Muscle layer of duodenum (tissue), 2 donors: ENCODE data around the gene FAM240B.

ENCODE experiments used
- H3K27ac ChIP-seq: one replicate; pipeline ENCODE4 v1.7.0; 2013; ENCODE audit warnings: mild to moderate bottlenecking, low read length
- H3K27me3 ChIP-seq: one replicate; pipeline ENCODE4 v1.7.0; 2013; ENCODE audit warnings: low read depth, mild to moderate bottlenecking, control low read depth, low read length
- H3K36me3 ChIP-seq, 2 donors: one replicate each; pipeline ENCODE4 v1.7.0; 2013; ENCODE audit warnings: low read length in 2 of 2, control low read depth in 1 of 2, mild to moderate bottlenecking in 1 of 2; ENCODE audit not compliant: insufficient read depth in 2 of 2, control insufficient read depth in 1 of 2
- H3K4me1 ChIP-seq, 2 donors: one replicate each; pipeline ENCODE4 v1.7.0; 2013; ENCODE audit warnings: low read length in 2 of 2, mild to moderate bottlenecking in 2 of 2, control low read depth in 1 of 2, moderate library complexity in 1 of 2; ENCODE audit not compliant: insufficient read depth in 2 of 2, control insufficient read depth in 1 of 2
- H3K4me3 ChIP-seq, 2 donors: one replicate each; pipeline ENCODE4 v1.7.0; 2013; ENCODE audit warnings: low read length in 2 of 2, low read depth in 1 of 2, mild to moderate bottlenecking in 1 of 2
- H3K9me3 ChIP-seq, 2 donors: one replicate each; pipeline ENCODE4 v1.7.0; 2013; ENCODE audit warnings: low read length in 2 of 2, control low read depth in 1 of 2, mild to moderate bottlenecking in 1 of 2; ENCODE audit not compliant: control insufficient read depth in 1 of 2
- donor health status: healthy.

The FAM240B gene

GRCh38 chr9:38699337-38699736, 20.6 kb downstream of the FAM240B start:
- H3K27ac ChIP-seq = no peak overlapping the region
- no peaks in the 10 kb centered on the region for H3K36me3 ChIP-seq
- no peaks in the 10 kb centered on the region for H3K27me3 ChIP-seq
- H3K4me3 ChIP-seq = no peak overlapping the region
- no peaks in the 10 kb centered on the region for H3K9me3 ChIP-seq
- no peaks in the 10 kb centered on the region for H3K4me1 ChIP-seq

DNA sequence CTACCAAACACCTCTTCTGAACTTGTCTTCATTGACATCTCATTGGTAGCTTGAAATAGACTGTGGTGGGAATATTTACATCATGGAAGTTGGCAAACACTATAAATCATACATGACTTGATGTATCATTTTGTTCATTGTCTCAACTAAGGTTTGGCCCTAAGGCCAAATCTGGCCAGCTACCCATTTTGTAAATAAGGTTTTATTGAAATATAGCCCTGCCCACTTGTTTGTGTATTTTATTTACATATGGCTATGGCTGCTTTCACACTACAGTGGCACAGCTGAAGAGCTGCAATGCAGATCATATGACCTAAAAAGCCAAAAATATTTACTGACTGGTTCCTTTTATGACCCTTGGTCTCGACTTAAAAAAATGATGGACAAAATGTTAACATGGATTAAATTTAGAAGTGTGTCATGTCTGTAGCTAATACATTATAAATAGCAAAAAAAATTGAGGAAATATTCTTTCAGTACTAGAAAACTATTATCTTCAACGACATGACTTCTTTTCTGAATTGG, 22.1 kb downstream of the FAM240B start:
- H3K27me3 ChIP-seq = no peaks in the 10 kb centered on the region
- no peaks in the 10 kb centered on the region for H3K36me3 ChIP-seq
- H3K27ac ChIP-seq = no peak overlapping the region
- no peak overlapping the region for H3K4me3 ChIP-seq
- no peaks in the 10 kb centered on the region for H3K9me3 ChIP-seq
- H3K4me1 ChIP-seq = no peaks in the 10 kb centered on the region

- H3K27me3 ChIP-seq = no peaks in the 10 kb centered on the region
- H3K4me3 ChIP-seq = no peak overlapping the region
- no peaks in the 10 kb centered on the region for H3K9me3 ChIP-seq
- H3K4me1 ChIP-seq = no peaks in the 10 kb centered on the region
- no peak overlapping the region for H3K27ac ChIP-seq
- H3K36me3 ChIP-seq = no peaks in the 10 kb centered on the region
Measured at GRCh38 chr9:38696999-38697398, 22.9 kb downstream of the FAM240B start.

DNA sequence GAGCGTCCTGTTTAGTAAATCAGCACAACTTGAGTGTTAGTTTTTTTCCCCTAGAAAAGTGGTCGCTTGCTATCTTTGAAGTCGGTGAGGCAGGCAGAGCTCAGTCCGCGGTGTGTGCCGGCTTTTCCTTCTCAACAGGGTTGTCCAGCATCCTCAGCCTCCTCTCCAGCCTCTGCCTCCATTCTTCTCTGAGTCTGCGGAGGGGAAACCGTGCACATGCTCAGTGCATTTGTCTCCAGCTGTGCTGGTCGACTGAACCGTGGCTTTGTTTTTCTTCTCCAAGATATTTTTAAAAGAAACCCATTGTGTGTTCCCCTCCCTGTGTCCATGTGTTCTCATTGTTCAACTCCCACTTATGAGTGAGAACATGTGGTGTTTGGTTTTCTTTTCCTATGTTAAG, 25.3 kb downstream of the FAM240B start:
- no peak overlapping the region for H3K27ac ChIP-seq
- H3K27me3 ChIP-seq = no peaks in the 10 kb centered on the region
- no peaks in the 10 kb centered on the region for H3K4me1 ChIP-seq
- no peaks in the 10 kb centered on the region for H3K36me3 ChIP-seq
- H3K4me3 ChIP-seq = no peak overlapping the region
- H3K9me3 ChIP-seq = no peaks in the 10 kb centered on the region

DNA sequence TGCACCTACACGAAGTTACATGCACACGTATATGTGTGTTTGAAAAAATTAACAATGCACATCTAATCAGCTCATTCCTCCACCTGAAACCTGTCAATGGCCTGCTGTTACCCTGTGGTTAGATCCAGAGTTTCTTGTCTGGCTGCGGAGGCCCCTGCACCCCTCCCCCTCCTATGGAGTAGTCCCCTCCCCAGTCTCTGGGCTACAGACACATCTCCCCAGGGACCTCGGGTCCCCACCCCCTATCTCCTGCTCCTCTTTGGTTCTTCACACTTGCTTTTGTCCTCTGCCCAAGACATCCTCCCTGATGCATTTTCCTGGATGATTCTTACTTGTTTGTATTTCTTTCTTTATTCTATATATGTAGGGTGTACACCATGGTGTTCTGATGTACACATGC, 27.2 kb downstream of the FAM240B start:
- H3K27ac ChIP-seq = no peak overlapping the region
- no peaks in the 10 kb centered on the region for H3K36me3 ChIP-seq
- no peaks in the 10 kb centered on the region for H3K4me1 ChIP-seq
- H3K4me3 ChIP-seq = no peak overlapping the region
- no peaks in the 10 kb centered on the region for H3K27me3 ChIP-seq
- no peaks in the 10 kb centered on the region for H3K9me3 ChIP-seq

GRCh38 chr9:38690574-38690973, 29.4 kb downstream of the FAM240B start:
- no peak overlapping the region for H3K27ac ChIP-seq
- H3K27me3 ChIP-seq = no peaks in the 10 kb centered on the region
- H3K4me3 ChIP-seq = no peak overlapping the region
- H3K9me3 ChIP-seq = no peaks in the 10 kb centered on the region
- no peaks in the 10 kb centered on the region for H3K36me3 ChIP-seq
- peaks cover 0 to 5% of the 10 kb centered on the region in 2 donors for H3K4me1 ChIP-seq

DNA sequence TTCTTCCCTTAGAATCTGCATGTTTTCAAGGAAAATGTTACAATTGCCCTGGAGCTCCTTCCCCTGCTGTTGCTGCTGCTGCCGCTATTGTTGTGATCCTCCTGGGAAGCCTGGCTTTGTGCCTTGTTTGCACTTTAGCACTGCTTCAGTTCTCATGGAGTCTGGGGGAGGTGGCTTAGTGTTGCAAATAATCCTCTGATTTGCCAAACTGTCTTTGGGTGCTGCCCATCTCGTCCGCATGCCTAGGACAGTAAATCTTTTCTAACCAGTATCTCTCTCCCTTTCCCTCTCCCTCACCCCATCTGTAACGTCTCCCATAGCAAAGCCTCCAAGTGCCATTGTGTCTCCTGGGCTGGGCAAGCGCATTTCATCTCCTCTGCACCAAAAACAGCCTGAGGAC, 30.3 kb downstream of the FAM240B start:
- Histone ChIP-seq H3K4me3 (no peak overlapping the region), H3K27ac (no peak overlapping the region), H3K9me3 (no peaks in the 10 kb centered on the region), H3K4me1 (peaks cover 0 to 5% of the 10 kb centered on the region in 2 donors), H3K36me3 (no peaks in the 10 kb centered on the region), H3K27me3 (no peaks in the 10 kb centered on the region)

- Histone ChIP-seq H3K27me3 (no peaks in the 10 kb centered on the region), H3K4me3 (peak overlapping the region in 1 of 2 donors; percentile 34), H3K9me3 (no peaks in the 10 kb centered on the region), H3K4me1 (peaks cover 0 to 5% of the 10 kb centered on the region in 2 donors), H3K27ac (no peak overlapping the region), H3K36me3 (no peaks in the 10 kb centered on the region)
Measured at GRCh38 chr9:38687992-38688391, 31.9 kb downstream of the FAM240B start.

DNA sequence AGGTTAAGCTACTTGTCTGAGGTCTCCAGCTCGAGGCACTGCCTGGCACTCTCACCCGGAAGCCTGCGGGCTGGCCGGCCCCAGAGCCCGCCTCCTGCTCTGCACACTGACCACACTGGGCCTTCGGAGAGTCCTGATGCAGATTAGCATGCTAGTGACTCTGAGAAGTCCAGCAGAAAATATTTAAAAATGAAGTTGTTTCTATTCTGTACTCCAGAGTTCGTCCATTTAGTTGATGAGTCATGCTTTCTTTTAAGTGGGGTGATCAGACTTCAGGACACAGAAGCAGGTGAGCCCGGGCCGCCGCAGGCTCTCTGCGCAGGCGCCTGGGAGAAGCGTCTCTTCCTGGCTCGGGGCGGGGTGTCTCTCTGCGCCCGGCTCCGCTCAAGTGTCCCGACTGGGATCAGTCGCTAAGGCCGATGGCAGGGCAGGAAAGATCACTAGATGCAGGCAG, 32.5 kb downstream of the FAM240B start:
- Histone ChIP-seq H3K4me3 (peak overlapping the region; percentile 20 to 34), H3K27ac (no peak overlapping the region), H3K27me3 (no peaks in the 10 kb centered on the region), H3K4me1 (peaks cover 0 to 5% of the 10 kb centered on the region in 2 donors), H3K9me3 (no peaks in the 10 kb centered on the region), H3K36me3 (no peaks in the 10 kb centered on the region)

GRCh38 chr9:38686933-38687332, 33.0 kb downstream of the FAM240B start:
- no peaks in the 10 kb centered on the region for H3K27me3 ChIP-seq
- no peaks in the 10 kb centered on the region for H3K36me3 ChIP-seq
- no peaks in the 10 kb centered on the region for H3K9me3 ChIP-seq
- H3K27ac ChIP-seq = no peak overlapping the region
- H3K4me1 ChIP-seq = peaks cover 0 to 5% of the 10 kb centered on the region in 2 donors
- peak overlapping the region; percentile 20 to 34 for H3K4me3 ChIP-seq

GRCh38 chr9:38685535-38685934, 34.4 kb downstream of the FAM240B start:
- no peaks in the 10 kb centered on the region for H3K27me3 ChIP-seq
- H3K4me1 ChIP-seq = peaks cover 0 to 5% of the 10 kb centered on the region in 2 donors
- no peaks in the 10 kb centered on the region for H3K36me3 ChIP-seq
- H3K4me3 ChIP-seq = no peak overlapping the region
- no peaks in the 10 kb centered on the region for H3K9me3 ChIP-seq
- H3K27ac ChIP-seq = no peak overlapping the region

DNA sequence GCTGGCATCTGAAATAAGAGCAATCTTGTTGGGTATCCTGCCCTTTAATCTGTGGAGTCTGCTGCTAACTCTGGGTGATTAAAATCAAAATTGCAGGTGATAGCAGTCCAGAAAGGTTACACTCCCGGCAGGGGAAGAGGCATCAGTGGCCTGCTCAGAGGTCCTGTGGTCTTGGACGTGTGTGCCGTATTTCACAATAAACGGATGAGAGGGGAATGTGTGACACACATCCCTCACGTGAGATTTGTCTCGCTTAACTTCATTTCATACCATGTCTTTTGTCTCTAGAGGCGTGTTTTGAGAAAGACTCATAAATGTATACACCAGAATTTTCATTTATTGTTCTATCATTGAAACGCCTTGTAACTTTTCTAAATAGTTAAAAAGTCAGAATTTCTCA, 36.6 kb downstream of the FAM240B start:
- Histone ChIP-seq H3K9me3 (no peaks in the 10 kb centered on the region), H3K27me3 (no peaks in the 10 kb centered on the region), H3K27ac (no peak overlapping the region), H3K4me1 (peaks cover 0 to 5% of the 10 kb centered on the region in 2 donors), H3K36me3 (no peaks in the 10 kb centered on the region), H3K4me3 (no peak overlapping the region)
